Measurements from ENCODE around the gene MMP17. TPM values are rescaled to one million over a fixed set of nuclear protein-coding genes. Genes with fewer than 3 reads are reported as not detected.

Gene MMP17
- total RNA-seq, 1 donor from 2014 or later = 14.1 TPM

GRCh38 chr12:131785763-131786330, 42.3 kb upstream of the MMP17 start:
- Mint-ChIP-seq H3K27ac (no peak overlapping the region), H3K27me3 (no peaks in the 10 kb centered on the region), H3K9me3 (no peaks in the 10 kb centered on the region), H3K4me3 (no peak overlapping the region), H3K4me1 (ENCODE audit: unreplicated experiment) (peaks cover 10% of the 10 kb centered on the region), H3K36me3 (peaks cover 28% of the 10 kb centered on the region)
- DNase-seq (ENCODE audit: extremely low spot score, unreplicated experiment) = no peak
- TF ChIP-seq CTCF (conservative IDR thresholded peaks at IDR 0.05) = no peak

GRCh38 chr12:131786331-131786730, 41.9 kb upstream of the MMP17 start:
- H3K27ac Mint-ChIP-seq = no peak overlapping the region
- no peaks in the 10 kb centered on the region for H3K9me3 Mint-ChIP-seq
- DNase-seq (ENCODE audit: extremely low spot score, unreplicated experiment) = no peak
- H3K27me3 Mint-ChIP-seq = no peaks in the 10 kb centered on the region
- no peak overlapping the region for H3K4me3 Mint-ChIP-seq
- peaks cover 10% of the 10 kb centered on the region for H3K4me1 Mint-ChIP-seq (ENCODE audit: unreplicated experiment)
- peaks cover 29% of the 10 kb centered on the region for H3K36me3 Mint-ChIP-seq
- no peak for TF ChIP-seq CTCF (conservative IDR thresholded peaks at IDR 0.05)

GRCh38 chr12:131787143-131787660, 41.0 kb upstream of the MMP17 start:
- Mint-ChIP-seq H3K4me1 (ENCODE audit: unreplicated experiment) (peaks cover 10% of the 10 kb centered on the region), H3K27ac (no peak overlapping the region), H3K4me3 (no peak overlapping the region), H3K9me3 (no peaks in the 10 kb centered on the region), H3K27me3 (no peaks in the 10 kb centered on the region), H3K36me3 (peaks cover 33% of the 10 kb centered on the region)
- DNase-seq (ENCODE audit: extremely low spot score, unreplicated experiment) = no peak
- TF ChIP-seq CTCF (conservative IDR thresholded peaks at IDR 0.05) = no peak

- DNase-seq (ENCODE audit: extremely low spot score, unreplicated experiment) = no peak
- no peaks in the 10 kb centered on the region for H3K9me3 Mint-ChIP-seq
- TF ChIP-seq CTCF (conservative IDR thresholded peaks at IDR 0.05) = no peak
- peaks cover 10% of the 10 kb centered on the region for H3K4me1 Mint-ChIP-seq (ENCODE audit: unreplicated experiment)
- H3K27ac Mint-ChIP-seq = no peak overlapping the region
- H3K27me3 Mint-ChIP-seq = no peaks in the 10 kb centered on the region
- no peak overlapping the region for H3K4me3 Mint-ChIP-seq
- peaks cover 33% of the 10 kb centered on the region for H3K36me3 Mint-ChIP-seq
Measured at GRCh38 chr12:131788070-131788469, 40.1 kb upstream of the MMP17 start.

- no peak overlapping the region for H3K4me3 Mint-ChIP-seq
- no peak for TF ChIP-seq CTCF (conservative IDR thresholded peaks at IDR 0.05)
- no peak for DNase-seq (ENCODE audit: extremely low spot score, unreplicated experiment)
- H3K27ac Mint-ChIP-seq = no peak overlapping the region
- H3K36me3 Mint-ChIP-seq = peaks cover 33% of the 10 kb centered on the region
- H3K9me3 Mint-ChIP-seq = no peaks in the 10 kb centered on the region
- no peaks in the 10 kb centered on the region for H3K27me3 Mint-ChIP-seq
- peaks cover under 1% of the 10 kb centered on the region for H3K4me1 Mint-ChIP-seq (ENCODE audit: unreplicated experiment)
Measured at GRCh38 chr12:131789638-131790037, 38.6 kb upstream of the MMP17 start.

Measured in type B pancreatic cell (in vitro differentiated cells).